ENCODE data around the gene RTN4R.

The RTN4R gene

DNA sequence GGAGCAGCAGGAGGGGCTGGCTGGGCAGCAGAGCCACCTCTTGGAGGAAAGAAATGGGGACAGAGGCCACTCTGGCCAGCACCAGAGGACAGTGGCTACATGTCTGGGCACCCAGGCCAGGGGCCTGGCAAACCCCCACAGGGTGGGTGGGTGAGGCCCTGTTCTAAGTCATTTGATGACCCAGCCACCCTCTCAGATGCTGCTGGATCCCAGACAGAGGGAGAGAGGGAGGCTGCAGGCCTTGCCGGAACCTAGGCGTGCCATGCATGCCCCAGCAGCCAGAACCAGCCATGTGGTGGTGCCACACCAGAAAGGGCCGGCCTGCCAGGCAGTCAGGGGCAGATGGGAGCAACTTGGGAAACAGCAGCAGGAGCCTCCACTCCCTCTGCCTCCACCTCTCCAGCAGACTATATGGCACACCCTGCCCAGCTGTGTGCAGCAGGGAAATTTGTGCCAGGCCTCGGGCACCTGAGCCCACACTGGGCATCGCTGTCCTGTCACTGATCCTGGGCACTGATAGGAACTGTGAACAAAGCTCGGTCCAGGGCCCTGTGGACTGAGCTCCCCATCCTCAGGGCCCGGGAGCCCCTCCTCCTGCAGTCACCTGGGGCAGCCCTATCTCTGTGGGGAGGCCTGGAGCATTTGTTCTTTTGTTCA, 45.2 kb downstream of the RTN4R start:
- Mint-ChIP-seq H3K27me3 (ENCODE audit: low read depth) (no peaks in the 10 kb centered on the region), H3K4me3 (no peak overlapping the region)

DNA sequence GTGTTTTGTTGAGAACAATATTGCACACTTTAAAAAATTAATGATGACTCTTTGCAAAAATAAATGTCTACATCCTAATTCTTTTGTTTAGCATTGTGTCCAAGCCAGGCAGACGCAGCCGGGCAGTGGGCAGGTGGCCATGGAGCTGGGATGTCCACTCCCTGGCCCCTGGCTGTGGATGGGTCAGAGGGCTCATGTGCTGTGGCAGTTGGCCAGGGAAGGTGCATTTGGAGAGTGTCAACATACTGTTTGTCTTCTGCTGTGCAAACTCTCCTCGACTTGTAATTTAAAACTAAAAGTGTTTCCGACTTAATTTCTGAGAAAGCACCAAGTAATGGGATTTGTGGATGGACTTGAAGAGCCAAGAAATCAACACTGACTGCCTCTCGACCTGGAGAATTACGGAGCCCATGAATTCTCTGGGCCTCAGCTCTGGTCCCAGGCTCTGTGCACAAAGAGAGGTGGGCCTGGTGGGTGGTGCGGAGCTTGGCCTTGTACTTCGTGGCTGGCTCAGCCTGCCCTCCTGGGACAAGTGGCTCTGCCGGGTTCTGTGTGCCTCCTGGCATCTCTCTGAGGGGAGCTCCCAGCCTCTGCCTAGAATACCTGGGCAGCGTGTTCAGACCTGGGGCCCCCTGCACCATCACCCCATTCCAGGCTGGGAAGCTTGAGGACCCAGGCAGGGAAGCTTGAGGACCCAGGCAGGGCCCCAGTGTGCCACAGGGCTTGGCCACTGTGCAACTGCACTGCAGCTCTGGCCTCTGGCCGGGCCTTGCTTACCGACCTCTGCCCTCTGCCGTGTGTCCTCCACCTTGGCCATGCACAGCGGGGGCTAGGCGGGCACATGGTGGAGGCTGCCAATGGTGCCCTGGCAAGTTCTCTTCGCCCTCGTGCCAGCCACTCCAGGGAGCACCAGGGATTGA, 46.4 kb downstream of the RTN4R start:
- no peaks in the 10 kb centered on the region for H3K36me3 Mint-ChIP-seq (ENCODE audit: low read depth)
- H3K9me3 Mint-ChIP-seq: peaks cover 14% of the 10 kb centered on the region
- H3K27me3 Mint-ChIP-seq (ENCODE audit: low read depth): no peaks in the 10 kb centered on the region
- H3K4me1 Mint-ChIP-seq (ENCODE audit: low read depth): no peaks in the 10 kb centered on the region
- no peak overlapping the region for H3K27ac Mint-ChIP-seq
- H3K4me3 Mint-ChIP-seq: no peak overlapping the region

More for the DNA sequence above, 45.2 kb downstream of the RTN4R start:
- H3K9me3 Mint-ChIP-seq: peaks cover 14% of the 10 kb centered on the region
- no peaks in the 10 kb centered on the region for H3K4me1 Mint-ChIP-seq (ENCODE audit: low read depth)
- no peaks in the 10 kb centered on the region for H3K36me3 Mint-ChIP-seq (ENCODE audit: low read depth)
- H3K27ac Mint-ChIP-seq: no peak overlapping the region

DNA sequence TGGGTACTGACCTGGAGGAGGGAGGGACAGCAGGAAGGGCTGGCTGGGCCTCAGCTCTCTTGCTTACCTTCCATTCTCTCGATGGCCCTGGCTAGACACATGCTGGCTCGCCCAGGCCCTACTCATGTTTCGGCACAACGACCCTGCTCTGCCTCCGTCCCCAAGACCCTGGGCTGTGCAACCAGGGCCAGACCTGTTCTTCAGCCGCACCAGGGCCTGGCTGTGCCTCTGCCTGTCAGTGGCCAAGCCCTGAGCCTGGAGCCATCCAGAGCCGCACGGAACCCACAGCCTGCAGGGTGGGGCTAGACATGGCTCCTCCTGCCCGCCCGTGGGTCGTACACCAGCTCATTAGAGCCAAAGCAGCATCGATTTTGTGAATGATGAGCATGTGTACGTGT, 47.5 kb downstream of the RTN4R start:
- Mint-ChIP-seq H3K4me3 (no peak overlapping the region), H3K27ac (no peak overlapping the region), H3K4me1 (ENCODE audit: low read depth) (no peaks in the 10 kb centered on the region), H3K9me3 (peaks cover 14% of the 10 kb centered on the region), H3K36me3 (ENCODE audit: low read depth) (no peaks in the 10 kb centered on the region), H3K27me3 (ENCODE audit: low read depth) (no peaks in the 10 kb centered on the region)

DNA sequence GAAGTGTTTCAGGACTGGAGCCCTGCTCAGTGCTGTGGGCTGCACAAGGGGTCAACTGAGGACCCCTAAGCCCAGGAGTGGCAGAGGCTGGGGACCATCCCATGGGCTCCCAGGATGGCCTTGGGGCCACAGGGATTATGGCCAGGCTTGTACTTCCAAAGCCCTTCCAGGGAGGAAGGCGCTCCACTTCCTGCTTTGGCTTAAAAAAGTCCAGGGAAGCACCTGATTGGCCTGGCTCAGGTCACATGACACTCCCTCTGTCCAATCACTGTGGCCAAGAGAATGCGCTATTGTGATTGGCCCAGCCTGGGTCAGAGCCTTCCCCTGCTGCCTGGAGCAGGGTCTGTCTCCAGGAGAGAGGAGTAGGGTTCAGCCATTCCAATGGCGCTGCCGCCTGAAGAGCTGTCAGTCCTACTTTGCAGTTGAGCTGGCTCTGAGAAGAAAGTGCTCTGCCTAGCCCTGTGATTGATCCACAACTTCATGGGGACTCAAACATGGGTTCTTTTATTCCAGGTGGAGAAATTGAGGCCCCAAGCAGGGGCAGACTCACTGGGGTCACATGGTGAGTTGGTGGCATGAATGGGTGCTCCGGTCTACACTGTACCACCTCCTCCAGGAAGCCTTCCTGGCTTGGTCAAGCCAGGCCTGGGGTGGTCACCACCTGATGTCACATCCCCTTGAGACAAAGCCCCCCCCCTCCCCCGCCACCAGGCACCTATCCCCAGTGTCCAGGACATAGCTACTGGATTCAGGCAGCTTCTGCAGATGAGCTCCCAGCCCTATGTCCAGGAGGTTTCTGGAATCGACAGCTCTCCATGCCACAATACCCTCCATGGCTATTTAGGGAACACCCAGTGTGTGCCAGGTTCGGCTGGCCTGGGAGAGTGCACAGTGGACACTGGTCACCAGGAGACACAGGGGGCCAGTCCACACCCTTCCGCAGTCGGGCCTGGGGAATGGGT, 48.2 kb downstream of the RTN4R start:
- Mint-ChIP-seq H3K4me1 (ENCODE audit: low read depth) (no peaks in the 10 kb centered on the region), H3K36me3 (ENCODE audit: low read depth) (no peaks in the 10 kb centered on the region), H3K4me3 (no peak overlapping the region), H3K9me3 (peaks cover 8% of the 10 kb centered on the region), H3K27me3 (ENCODE audit: low read depth) (no peaks in the 10 kb centered on the region), H3K27ac (no peak overlapping the region)

DNA sequence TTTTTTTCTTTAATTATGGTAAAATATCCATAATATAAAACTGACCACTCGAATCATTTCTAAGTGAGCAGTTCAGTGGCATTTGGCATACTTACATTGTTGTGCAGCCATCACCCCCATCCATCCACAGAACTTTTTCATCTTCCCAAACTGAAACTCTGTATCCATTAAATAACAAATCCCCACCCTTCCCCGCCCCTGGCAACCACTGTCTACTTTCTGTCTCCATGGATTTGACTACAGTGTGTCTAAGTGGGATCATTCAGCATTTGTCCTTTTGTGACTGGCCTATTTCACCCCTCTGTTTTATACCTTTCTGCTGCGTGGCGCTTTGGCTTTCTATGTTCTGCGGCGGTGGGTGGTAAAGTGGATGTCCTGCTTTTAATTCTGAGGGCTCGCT, 49.1 kb downstream of the RTN4R start:
- no peaks in the 10 kb centered on the region for H3K4me1 Mint-ChIP-seq (ENCODE audit: low read depth)
- H3K27me3 Mint-ChIP-seq (ENCODE audit: low read depth): no peaks in the 10 kb centered on the region
- no peaks in the 10 kb centered on the region for H3K36me3 Mint-ChIP-seq (ENCODE audit: low read depth)
- no peaks in the 10 kb centered on the region for H3K9me3 Mint-ChIP-seq
- no peak overlapping the region for H3K4me3 Mint-ChIP-seq
- H3K27ac Mint-ChIP-seq: no peak overlapping the region

DNA sequence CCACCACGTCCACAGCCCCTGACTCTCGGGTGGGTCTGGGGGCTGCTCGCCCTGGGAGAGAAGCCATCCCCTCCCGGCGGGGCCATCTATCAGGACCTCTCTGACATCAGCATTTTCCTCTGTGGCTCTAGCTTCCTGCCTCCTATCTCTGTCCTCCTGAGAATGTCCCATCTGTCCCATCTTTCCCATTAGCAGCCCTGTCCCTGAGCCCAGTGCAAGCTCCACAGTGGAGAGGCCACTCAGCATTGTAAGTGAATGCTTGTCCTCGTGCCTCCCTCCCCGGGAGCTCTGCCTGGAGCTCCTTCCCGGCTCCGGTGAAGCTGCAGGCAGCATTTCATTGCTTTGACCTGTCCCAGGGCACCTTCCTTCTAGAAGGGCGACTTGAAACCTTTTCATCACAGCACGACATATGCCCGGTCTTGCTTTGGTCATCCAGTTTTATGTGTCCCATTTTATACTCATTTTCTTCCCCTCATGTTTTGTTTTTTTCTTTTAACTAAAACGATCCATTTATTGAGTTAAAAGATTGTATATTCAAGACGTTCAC, 49.7 kb downstream of the RTN4R start:
- H3K9me3 Mint-ChIP-seq: no peaks in the 10 kb centered on the region
- H3K27me3 Mint-ChIP-seq (ENCODE audit: low read depth): no peaks in the 10 kb centered on the region
- H3K27ac Mint-ChIP-seq: no peak overlapping the region
- no peaks in the 10 kb centered on the region for H3K36me3 Mint-ChIP-seq (ENCODE audit: low read depth)
- H3K4me1 Mint-ChIP-seq (ENCODE audit: low read depth): no peaks in the 10 kb centered on the region
- no peak overlapping the region for H3K4me3 Mint-ChIP-seq

DNA sequence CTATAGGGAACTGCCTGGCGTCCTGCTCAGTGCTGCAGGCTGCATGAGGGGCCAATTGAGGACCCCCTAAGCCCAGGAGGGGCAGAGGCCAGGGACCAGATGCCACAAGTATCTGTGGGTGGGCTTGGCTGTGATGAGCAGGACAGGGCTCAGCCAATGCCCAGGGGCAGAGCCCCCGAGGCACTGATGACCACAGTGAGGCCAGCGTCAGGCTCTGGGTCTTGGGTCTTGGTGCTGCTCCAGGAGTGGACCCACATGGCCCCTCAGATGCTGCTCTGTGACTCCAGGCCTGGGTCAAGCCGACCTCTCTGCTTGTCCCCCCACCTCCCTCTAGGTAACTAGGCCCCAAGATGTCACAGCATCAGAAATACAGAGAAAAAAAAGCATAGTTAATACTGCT, 50.6 kb downstream of the RTN4R start:
- Mint-ChIP-seq H3K36me3 (ENCODE audit: low read depth) (no peaks in the 10 kb centered on the region), H3K9me3 (no peaks in the 10 kb centered on the region), H3K27me3 (ENCODE audit: low read depth) (no peaks in the 10 kb centered on the region), H3K27ac (no peak overlapping the region), H3K4me3 (no peak overlapping the region), H3K4me1 (ENCODE audit: low read depth) (peaks cover under 1% of the 10 kb centered on the region)

DNA sequence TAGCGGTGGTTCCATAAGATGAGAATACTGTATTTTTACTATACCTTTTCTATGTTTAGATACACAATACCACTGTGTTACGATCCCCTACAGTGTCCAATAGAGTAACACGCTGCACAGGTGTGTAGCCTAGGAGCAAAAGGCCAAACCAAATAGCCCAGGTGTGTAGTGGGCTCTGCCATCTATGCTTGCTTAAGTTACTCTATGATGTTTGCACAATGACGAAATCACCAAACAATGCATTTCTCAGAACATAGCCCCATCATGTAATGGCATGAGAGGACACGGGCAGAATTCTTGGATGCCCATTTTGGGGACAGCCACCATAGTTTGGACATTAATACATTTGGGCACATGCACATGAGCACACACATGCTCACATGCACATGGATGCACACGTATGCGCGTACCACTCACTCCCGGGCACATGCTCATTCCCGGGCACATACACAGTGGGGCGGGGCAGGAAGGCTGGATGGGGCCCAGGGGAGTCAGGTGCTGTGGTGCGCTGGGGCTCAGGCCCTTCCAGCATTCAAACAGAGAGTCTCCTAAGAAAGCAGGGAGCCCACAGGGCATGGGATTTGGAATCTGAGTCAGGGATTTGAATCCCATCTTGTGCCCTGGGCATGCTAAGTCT, 51.1 kb downstream of the RTN4R start:
- H3K4me1 Mint-ChIP-seq (ENCODE audit: low read depth): peaks cover 3% of the 10 kb centered on the region

DNA sequence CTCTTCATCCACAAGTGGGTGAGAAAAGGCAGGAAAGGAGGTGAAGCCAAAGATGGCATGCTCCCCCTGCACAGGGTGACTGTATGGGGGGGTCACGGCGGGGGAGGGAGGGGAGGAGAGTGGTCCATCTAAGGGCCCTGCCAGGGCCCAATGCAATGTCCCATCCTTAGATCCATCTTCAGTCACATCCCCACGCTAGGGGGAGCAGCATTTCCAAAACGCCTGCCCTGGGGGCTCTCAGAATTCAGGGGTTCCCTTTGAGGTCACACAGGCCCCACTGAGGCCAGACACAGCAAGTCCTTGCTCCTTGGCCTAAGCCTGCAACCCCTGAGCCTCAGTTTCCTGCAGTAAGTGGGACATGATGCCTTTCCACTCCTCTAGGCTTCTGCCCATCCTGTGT, 52.4 kb downstream of the RTN4R start:
- no peaks in the 10 kb centered on the region for H3K36me3 Mint-ChIP-seq (ENCODE audit: low read depth)
- no peaks in the 10 kb centered on the region for H3K9me3 Mint-ChIP-seq
- H3K27me3 Mint-ChIP-seq (ENCODE audit: low read depth): no peaks in the 10 kb centered on the region
- no peak overlapping the region for H3K27ac Mint-ChIP-seq
- peaks cover 3% of the 10 kb centered on the region for H3K4me1 Mint-ChIP-seq (ENCODE audit: low read depth)
- no peak overlapping the region for H3K4me3 Mint-ChIP-seq

More for the DNA sequence above, 51.1 kb downstream of the RTN4R start:
- Mint-ChIP-seq H3K27ac (no peak overlapping the region), H3K4me3 (no peak overlapping the region), H3K27me3 (ENCODE audit: low read depth) (no peaks in the 10 kb centered on the region), H3K36me3 (ENCODE audit: low read depth) (no peaks in the 10 kb centered on the region), H3K9me3 (no peaks in the 10 kb centered on the region)

DNA sequence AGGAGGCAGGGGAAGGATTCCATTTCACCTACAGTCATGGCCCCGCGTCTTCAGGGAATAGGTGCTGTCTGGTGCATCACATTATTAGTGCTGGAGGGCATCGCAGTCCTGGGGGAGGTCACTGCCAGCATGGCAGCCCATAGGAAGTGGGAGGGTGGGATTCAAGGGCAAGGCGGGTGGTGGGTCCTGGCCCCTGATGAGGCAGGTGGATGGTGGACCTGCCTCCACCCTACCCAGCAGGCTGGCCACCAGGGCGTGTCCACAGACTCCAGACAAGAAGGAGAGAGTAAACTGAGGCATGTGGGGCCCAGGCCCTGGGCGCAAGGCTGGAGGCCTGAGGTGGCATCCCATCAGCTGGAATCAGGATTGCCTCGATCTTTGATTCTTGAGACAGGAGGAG, 53.3 kb downstream of the RTN4R start:
- Mint-ChIP-seq H3K4me3 (no peak overlapping the region), H3K4me1 (ENCODE audit: low read depth) (peaks cover 3% of the 10 kb centered on the region), H3K36me3 (ENCODE audit: low read depth) (no peaks in the 10 kb centered on the region), H3K27me3 (ENCODE audit: low read depth) (no peaks in the 10 kb centered on the region), H3K9me3 (no peaks in the 10 kb centered on the region), H3K27ac (no peak overlapping the region)

DNA sequence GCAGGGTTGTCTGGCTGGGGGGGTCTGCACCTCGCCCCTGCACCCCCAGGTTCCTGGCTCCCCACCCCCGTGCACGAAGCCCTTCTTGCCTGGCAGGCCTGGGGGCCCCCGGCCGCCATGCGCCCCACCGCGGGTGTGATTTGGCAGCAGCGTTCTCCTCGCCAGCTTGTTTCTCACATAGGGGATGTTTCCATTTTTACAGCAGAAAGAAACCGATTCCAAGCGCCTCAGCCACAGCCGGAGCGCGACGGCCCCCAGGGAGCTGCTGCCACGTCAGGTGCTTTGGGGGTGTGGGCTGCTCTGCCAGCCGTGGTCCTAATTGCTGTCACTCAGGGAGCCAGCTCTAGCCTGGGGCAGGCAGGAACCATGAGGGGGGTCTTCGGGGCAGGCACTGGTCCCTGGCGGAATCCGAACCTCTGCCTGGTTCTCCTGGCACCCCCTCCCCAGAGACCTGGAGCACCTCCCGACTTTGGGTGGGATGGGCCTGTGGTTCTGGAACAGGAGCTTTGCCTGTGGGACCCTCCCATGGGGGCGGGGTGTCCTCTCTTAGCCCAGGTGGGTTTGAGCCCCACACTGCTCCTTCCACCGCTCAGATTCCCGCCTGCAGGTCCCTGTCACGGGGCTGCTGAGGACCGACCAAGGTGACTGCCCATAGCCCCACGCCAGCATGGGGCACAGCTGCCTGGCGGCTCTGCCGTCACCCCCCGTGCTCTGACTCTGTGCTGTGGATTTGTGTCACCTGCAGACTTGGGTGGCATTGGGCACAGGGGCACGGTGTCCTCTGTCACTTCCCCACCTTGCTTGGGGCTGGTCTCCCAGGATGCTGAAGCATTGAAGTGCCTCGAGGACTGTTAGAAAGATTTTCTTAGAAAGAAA, 54.0 kb downstream of the RTN4R start:
- Mint-ChIP-seq H3K36me3 (ENCODE audit: low read depth) (no peaks in the 10 kb centered on the region), H3K27ac (no peak overlapping the region), H3K4me3 (no peak overlapping the region), H3K9me3 (no peaks in the 10 kb centered on the region), H3K4me1 (ENCODE audit: low read depth) (peaks cover 3% of the 10 kb centered on the region), H3K27me3 (ENCODE audit: low read depth) (no peaks in the 10 kb centered on the region)

DNA sequence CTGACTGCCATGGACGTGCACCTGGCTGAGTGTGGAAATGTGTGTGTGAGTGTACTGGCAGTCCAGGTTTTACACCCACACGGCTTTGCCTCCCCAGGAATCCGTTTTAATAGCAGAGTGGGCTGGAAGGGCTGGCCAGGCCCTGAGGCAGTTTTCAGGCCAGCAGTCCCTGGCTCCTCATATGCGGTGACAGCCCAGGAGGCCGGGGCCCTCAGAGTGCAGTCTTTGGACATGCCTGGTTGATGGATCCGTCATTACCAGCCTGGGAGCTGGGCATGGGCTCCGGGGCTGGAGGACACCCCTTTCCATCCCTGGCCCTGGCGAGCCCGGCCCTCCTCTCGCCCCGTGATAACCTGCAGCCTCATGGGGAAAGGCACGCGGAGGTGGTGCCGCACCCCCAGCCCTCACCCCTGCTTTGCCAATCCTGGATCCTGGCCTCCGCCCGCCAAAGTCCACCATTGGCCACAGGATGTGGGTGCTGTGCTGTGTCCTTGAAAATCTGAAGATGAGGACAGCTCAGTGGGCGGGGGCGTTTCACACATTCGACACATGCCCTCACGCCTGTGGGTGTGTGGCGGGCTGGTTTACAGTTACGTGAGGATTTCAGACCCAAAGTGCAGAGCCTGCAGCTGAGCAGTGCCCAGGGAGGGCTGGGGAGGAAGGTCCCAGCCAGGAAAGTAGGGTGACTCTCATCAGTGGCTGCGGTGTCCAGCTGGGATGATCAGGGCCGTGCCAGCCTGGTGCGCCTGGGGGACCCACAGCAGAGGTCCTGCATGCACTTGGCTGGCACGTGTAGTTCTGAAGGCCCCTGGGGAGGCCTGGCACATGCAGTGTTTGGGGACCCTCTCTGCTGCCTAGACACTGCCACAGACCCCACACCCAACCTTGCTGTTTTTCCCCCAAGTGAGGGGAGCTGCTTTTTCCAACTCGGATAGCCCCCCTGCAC, 55.1 kb downstream of the RTN4R start:
- H3K9me3 Mint-ChIP-seq: no peaks in the 10 kb centered on the region
- no peak overlapping the region for H3K4me3 Mint-ChIP-seq
- H3K27me3 Mint-ChIP-seq (ENCODE audit: low read depth): no peaks in the 10 kb centered on the region
- H3K27ac Mint-ChIP-seq: no peak overlapping the region
- H3K36me3 Mint-ChIP-seq (ENCODE audit: low read depth): no peaks in the 10 kb centered on the region
- H3K4me1 Mint-ChIP-seq (ENCODE audit: low read depth): peaks cover 4% of the 10 kb centered on the region

All from T-helper 1 cell treated with Interleukin-12 subunit alpha and Interleukin-12 subunit beta and Interleukin-4 antibody, amounts not matched to agents 30 μg/mL and 1 μg/mL, for 36 hours (primary cell).